WTC11 (cell line): ENCODE measurements around the gene PRDM1.

Experiments used
- ETV6 ChIP-seq: sonication (generic); formaldehyde crosslinking; IDR thresholded peaks from 2 replicates; pipeline ENCODE4 v1.8.1; 2022; ENCODE audit warnings: mild to moderate bottlenecking, missing genetic modification reagents
- FOXP1 ChIP-seq: sonication (generic); formaldehyde crosslinking; IDR thresholded peaks from 2 replicates; pipeline ENCODE4 v1.8.0; 2022; ENCODE audit warnings: missing genetic modification reagents, mild to moderate bottlenecking, moderate library complexity, borderline replicate concordance
- JUN ChIP-seq: sonication (generic); formaldehyde crosslinking; IDR thresholded peaks from 2 replicates; pipeline ENCODE4 v1.8.0; 2023; ENCODE audit warnings: mild to moderate bottlenecking, missing genetic modification reagents
- KAT7 ChIP-seq: sonication (generic); formaldehyde crosslinking; IDR thresholded peaks from 2 replicates; pipeline ENCODE4 v1.8.1; 2023; ENCODE audit warnings: missing genetic modification reagents, mild to moderate bottlenecking, borderline replicate concordance
- TCF7 ChIP-seq: sonication (generic); formaldehyde crosslinking; IDR thresholded peaks from 2 replicates; pipeline ENCODE4 v1.8.0; 2022; ENCODE audit warnings: mild to moderate bottlenecking, low read depth, missing genetic modification reagents, moderate library complexity
- TF ChIP-seq, protein P1 (sequence below): fragments of 200-600 bp; IDR thresholded peaks from 2 replicates; pipeline ENCODE4 v1.8.0; 2022; ENCODE audit warnings: antibody characterized with exemption
- TF ChIP-seq, protein P2 (sequence below): sonication (generic); formaldehyde crosslinking; IDR thresholded peaks from 2 replicates; pipeline ENCODE4 v1.8.0; 2023; ENCODE audit warnings: missing genetic modification reagents, mild to moderate bottlenecking, borderline replicate concordance

DNA sequence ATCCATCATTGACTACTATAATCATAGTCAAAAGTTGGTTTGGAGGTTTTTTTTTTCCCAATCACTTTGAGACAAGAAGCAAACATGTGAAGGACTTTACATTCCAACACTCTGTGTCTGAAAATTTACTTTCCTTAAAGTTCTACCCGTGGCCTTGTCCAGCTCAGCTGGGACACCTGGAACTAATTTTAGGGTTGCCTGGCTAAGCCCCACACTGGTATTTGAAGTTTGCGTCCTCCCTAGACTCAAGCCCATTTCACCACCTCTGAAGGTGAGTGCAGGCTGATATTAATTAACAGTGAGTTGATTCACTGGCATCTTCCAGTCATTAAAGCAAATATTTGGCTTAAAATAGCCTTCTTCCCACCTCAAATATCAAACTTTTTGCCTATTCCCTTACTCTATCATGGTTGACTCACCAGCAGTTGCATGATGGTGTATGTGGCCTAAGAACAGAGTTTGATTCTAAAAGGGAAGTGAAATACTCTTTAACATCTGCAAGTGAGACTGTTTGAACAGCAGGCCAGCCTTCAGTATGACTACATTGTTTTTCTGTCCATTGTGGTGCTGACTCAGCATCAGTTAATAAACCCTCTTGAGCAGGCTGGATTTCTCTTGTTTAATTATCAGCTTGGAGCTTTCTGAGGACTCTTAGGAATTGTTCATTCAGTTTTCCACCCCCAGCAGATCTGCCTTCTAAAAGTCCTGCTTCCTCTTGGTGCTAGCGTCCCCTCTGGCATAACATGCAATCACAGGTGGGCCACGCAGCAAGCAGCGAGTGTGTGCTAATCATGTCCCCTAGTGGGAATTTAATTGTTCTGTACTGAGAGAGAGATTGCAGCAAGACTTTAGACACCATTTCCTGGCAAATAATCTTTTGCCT, 1.8 kb upstream of the PRDM1 start:
- TF ChIP-seq ETV6: no peak
- TF ChIP-seq, protein P1, sequence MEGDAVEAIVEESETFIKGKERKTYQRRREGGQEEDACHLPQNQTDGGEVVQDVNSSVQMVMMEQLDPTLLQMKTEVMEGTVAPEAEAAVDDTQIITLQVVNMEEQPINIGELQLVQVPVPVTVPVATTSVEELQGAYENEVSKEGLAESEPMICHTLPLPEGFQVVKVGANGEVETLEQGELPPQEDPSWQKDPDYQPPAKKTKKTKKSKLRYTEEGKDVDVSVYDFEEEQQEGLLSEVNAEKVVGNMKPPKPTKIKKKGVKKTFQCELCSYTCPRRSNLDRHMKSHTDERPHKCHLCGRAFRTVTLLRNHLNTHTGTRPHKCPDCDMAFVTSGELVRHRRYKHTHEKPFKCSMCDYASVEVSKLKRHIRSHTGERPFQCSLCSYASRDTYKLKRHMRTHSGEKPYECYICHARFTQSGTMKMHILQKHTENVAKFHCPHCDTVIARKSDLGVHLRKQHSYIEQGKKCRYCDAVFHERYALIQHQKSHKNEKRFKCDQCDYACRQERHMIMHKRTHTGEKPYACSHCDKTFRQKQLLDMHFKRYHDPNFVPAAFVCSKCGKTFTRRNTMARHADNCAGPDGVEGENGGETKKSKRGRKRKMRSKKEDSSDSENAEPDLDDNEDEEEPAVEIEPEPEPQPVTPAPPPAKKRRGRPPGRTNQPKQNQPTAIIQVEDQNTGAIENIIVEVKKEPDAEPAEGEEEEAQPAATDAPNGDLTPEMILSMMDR: peak; percentile 61
- TF ChIP-seq JUN (CRISPR knock-in tag): no peak
- TF ChIP-seq, protein P2, sequence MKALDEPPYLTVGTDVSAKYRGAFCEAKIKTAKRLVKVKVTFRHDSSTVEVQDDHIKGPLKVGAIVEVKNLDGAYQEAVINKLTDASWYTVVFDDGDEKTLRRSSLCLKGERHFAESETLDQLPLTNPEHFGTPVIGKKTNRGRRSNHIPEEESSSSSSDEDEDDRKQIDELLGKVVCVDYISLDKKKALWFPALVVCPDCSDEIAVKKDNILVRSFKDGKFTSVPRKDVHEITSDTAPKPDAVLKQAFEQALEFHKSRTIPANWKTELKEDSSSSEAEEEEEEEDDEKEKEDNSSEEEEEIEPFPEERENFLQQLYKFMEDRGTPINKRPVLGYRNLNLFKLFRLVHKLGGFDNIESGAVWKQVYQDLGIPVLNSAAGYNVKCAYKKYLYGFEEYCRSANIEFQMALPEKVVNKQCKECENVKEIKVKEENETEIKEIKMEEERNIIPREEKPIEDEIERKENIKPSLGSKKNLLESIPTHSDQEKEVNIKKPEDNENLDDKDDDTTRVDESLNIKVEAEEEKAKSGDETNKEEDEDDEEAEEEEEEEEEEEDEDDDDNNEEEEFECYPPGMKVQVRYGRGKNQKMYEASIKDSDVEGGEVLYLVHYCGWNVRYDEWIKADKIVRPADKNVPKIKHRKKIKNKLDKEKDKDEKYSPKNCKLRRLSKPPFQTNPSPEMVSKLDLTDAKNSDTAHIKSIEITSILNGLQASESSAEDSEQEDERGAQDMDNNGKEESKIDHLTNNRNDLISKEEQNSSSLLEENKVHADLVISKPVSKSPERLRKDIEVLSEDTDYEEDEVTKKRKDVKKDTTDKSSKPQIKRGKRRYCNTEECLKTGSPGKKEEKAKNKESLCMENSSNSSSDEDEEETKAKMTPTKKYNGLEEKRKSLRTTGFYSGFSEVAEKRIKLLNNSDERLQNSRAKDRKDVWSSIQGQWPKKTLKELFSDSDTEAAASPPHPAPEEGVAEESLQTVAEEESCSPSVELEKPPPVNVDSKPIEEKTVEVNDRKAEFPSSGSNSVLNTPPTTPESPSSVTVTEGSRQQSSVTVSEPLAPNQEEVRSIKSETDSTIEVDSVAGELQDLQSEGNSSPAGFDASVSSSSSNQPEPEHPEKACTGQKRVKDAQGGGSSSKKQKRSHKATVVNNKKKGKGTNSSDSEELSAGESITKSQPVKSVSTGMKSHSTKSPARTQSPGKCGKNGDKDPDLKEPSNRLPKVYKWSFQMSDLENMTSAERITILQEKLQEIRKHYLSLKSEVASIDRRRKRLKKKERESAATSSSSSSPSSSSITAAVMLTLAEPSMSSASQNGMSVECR (CRISPR knock-in tag): no peak
- no peak for TF ChIP-seq KAT7 (CRISPR knock-in tag)
- no peak for TF ChIP-seq TCF7 (CRISPR knock-in tag)
- TF ChIP-seq FOXP1 (CRISPR knock-in tag): no peak
